H1 (cell line): ENCODE results near the gene MARS1. TPM values are rescaled to one million over a fixed set of nuclear protein-coding genes. Genes with fewer than 3 reads are reported as not detected.

Source experiments
- CTCF ChIA-PET: fragments of 300-600 bp; sonication (Branson Sonifier 250); formaldehyde crosslinking; loops from one replicate; lab custom pipeline; 2021; ENCODE audit not compliant: partially characterized antibody; lab: Charles Lee
- POLR2A ChIA-PET: fragments of 300-600 bp; sonication (Branson Sonifier 250); formaldehyde crosslinking; loops from one replicate; lab custom pipeline; 2021; ENCODE audit warnings: inconsistent platforms; ENCODE audit not compliant: partially characterized antibody; lab: Charles Lee
- DNase-seq, 2 experiments: peaks; one replicate each; pipeline versions ENCODE4 v3.0.0 to v3.0.0-alpha.2; 2010 to 2022; ENCODE audit warnings: low spot score in 2 of 2, low read depth in 1 of 2, mixed read lengths in 1 of 2
- FAIRE-seq: peaks from 2 replicates; lab custom pipeline; 2011; peaks lifted over from hg19 to GRCh38; lab: Jason Lieb, UNC
- H2AFZ ChIP-seq: 2 replicates; pipeline ENCODE4 v1.8.1; 2012; ENCODE audit warnings: low read length, inconsistent platforms
- H2AK5ac ChIP-seq: 2 replicates; pipeline ENCODE4 v1.6.1; 2013; ENCODE audit warnings: low read depth, low read length
- H2BK120ac ChIP-seq: replicated peaks from 2 replicates; pipeline ENCODE3; 2013; ENCODE audit warnings: low read depth, low read length, inconsistent platforms
- H2BK12ac ChIP-seq: 2 replicates; pipeline ENCODE4 v1.6.1; 2013; ENCODE audit warnings: low read depth, low read length
- H2BK15ac ChIP-seq: 2 replicates; pipeline ENCODE4 v1.6.1; 2013; ENCODE audit warnings: low read length
- H2BK20ac ChIP-seq: 2 replicates; pipeline ENCODE4 v1.6.1; 2013; ENCODE audit warnings: low read length
- H2BK5ac ChIP-seq: 2 replicates; pipeline ENCODE4 v1.6.1; 2013; ENCODE audit warnings: low read depth, low read length
- H3K14ac ChIP-seq: 2 replicates; pipeline ENCODE4 v1.6.1; 2013; ENCODE audit warnings: inconsistent platforms; ENCODE audit not compliant: insufficient read length
- H3K18ac ChIP-seq: 2 replicates; pipeline ENCODE4 v1.6.1; 2013; ENCODE audit warnings: low read length; ENCODE audit errors: extremely low read depth
- H3K23ac ChIP-seq: 2 replicates; pipeline ENCODE4 v1.6.1; 2013; ENCODE audit warnings: inconsistent platforms; ENCODE audit not compliant: insufficient read length
- H3K23me2 ChIP-seq: 2 replicates; pipeline ENCODE4 v1.6.1; 2013; ENCODE audit warnings: low read depth, low read length
- H3K27ac ChIP-seq: 2 replicates; pipeline ENCODE4 v1.6.1; 2011; ENCODE audit warnings: low read depth, low read length, inconsistent platforms
- H3K27me3 ChIP-seq, 4 experiments: replicated peaks in 1 of 4; 1 replicate in 1 of 4; 2 replicates in 3 of 4; pipeline versions ENCODE4 v1.6.1 to v1.8.1; 2011 to 2013; ENCODE audit warnings: low read length in 3 of 4, mild to moderate bottlenecking in 3 of 4, inconsistent platforms in 2 of 4, mixed read lengths in 2 of 4, moderate library complexity in 1 of 4; ENCODE audit not compliant: control insufficient read depth in 3 of 4, insufficient read depth in 3 of 4; ENCODE audit errors: extremely low read depth in 1 of 4
- H3K36me3 ChIP-seq, 4 experiments: 2 replicates each; pipeline versions ENCODE4 v1.6.1 to v1.8.1; 2011 to 2013; ENCODE audit warnings: mild to moderate bottlenecking in 4 of 4, low read length in 3 of 4, moderate library complexity in 2 of 4, control low read depth in 1 of 4, inconsistent platforms in 1 of 4; ENCODE audit not compliant: insufficient read depth in 4 of 4, control insufficient read depth in 2 of 4
- H3K4ac ChIP-seq: replicated peaks from 2 replicates; pipeline ENCODE3; 2013; ENCODE audit warnings: low read length, low read depth, mixed read lengths, inconsistent platforms; ENCODE audit not compliant: insufficient read length
- H3K4me1 ChIP-seq, 4 experiments: replicated peaks in 1 of 4; 1 replicate in 1 of 4; 2 replicates in 3 of 4; pipeline versions ENCODE4 v1.6.1 to v1.8.1; 2011 to 2013; ENCODE audit warnings: low read length in 3 of 4, inconsistent platforms in 2 of 4, mixed read lengths in 1 of 4; ENCODE audit not compliant: insufficient read depth in 4 of 4, control insufficient read depth in 3 of 4
- H3K4me2 ChIP-seq, 2 experiments: 2 replicates each; pipeline versions ENCODE4 v1.6.1 to v1.8.1; 2011 to 2013; ENCODE audit warnings: low read depth in 2 of 2, low read length in 2 of 2, control low read depth in 1 of 2, inconsistent platforms in 1 of 2, mild to moderate bottlenecking in 1 of 2; ENCODE audit not compliant: insufficient read depth in 1 of 2
- H3K4me3 ChIP-seq, 4 experiments: fragments of 200-600, 300-600 bp in 1 of 4; sonication (generic), shearing (Covaris generic), sonication (Bioruptor Twin) in 1 of 4; 2 replicates each; pipeline versions ENCODE4 v1.5.1 to v1.8.1; 2011 to 2016; ENCODE audit warnings: low read length in 4 of 4, low read depth in 3 of 4, control low read depth in 2 of 4, inconsistent platforms in 2 of 4, mild to moderate bottlenecking in 2 of 4, mixed read lengths in 1 of 4, moderate library complexity in 1 of 4; ENCODE audit not compliant: insufficient read depth in 2 of 4; ENCODE audit errors: extremely low read depth in 1 of 4
- H3K56ac ChIP-seq: replicated peaks from 2 replicates; pipeline ENCODE3; 2013; ENCODE audit warnings: low read depth, mild to moderate bottlenecking, mixed read lengths, low read length, inconsistent platforms; ENCODE audit not compliant: insufficient read length
- H3K79me1 ChIP-seq: 2 replicates; pipeline ENCODE4 v1.6.1; 2013; ENCODE audit warnings: low read depth, low read length, control low read depth
- H3K79me2 ChIP-seq, 2 experiments: 2 replicates each; pipeline versions ENCODE4 v1.6.1 to v1.8.1; 2012 to 2013; ENCODE audit warnings: low read length in 2 of 2, mild to moderate bottlenecking in 2 of 2, inconsistent platforms in 1 of 2; ENCODE audit not compliant: insufficient read depth in 2 of 2, control insufficient read depth in 1 of 2
- H3K9ac ChIP-seq, 4 experiments: replicated peaks in 1 of 4; 1 replicate in 1 of 4; 2 replicates in 3 of 4; pipeline versions ENCODE4 v1.6.1 to v1.8.1; 2011 to 2013; ENCODE audit warnings: low read depth in 3 of 4, low read length in 3 of 4, control low read depth in 2 of 4, mild to moderate bottlenecking in 2 of 4, moderate library complexity in 2 of 4, inconsistent platforms in 1 of 4; ENCODE audit errors: extremely low read depth in 1 of 4
- H3K9me3 ChIP-seq, 2 experiments: 2 replicates each; pipeline versions ENCODE4 v1.6.1 to v1.8.1; 2012 to 2013; ENCODE audit warnings: mild to moderate bottlenecking in 2 of 2, moderate library complexity in 2 of 2, control low read depth in 1 of 2, inconsistent platforms in 1 of 2, low read depth in 1 of 2, low read length in 1 of 2, mixed read lengths in 1 of 2; ENCODE audit not compliant: insufficient read depth in 2 of 2
- H4K20me1 ChIP-seq, 2 experiments: replicated peaks in 1 of 2; 2 replicates each; pipeline versions ENCODE3 to v1.8.1; 2011 to 2013; ENCODE audit warnings: inconsistent platforms in 2 of 2, low read length in 2 of 2, mild to moderate bottlenecking in 1 of 2; ENCODE audit not compliant: insufficient read depth in 2 of 2, control insufficient read depth in 1 of 2
- H4K5ac ChIP-seq: 2 replicates; pipeline ENCODE4 v1.6.1; 2013; ENCODE audit warnings: low read length, low read depth, mixed read lengths, inconsistent platforms; ENCODE audit not compliant: insufficient read length
- H4K8ac ChIP-seq: 2 replicates; pipeline ENCODE4 v1.8.0; 2013; ENCODE audit warnings: mild to moderate bottlenecking, moderate library complexity, low read length, inconsistent platforms; ENCODE audit not compliant: insufficient read depth; ENCODE audit errors: extremely low read depth
- H4K91ac ChIP-seq: replicated peaks from 2 replicates; pipeline ENCODE3; 2013; ENCODE audit warnings: low read length, mixed read lengths, inconsistent platforms; ENCODE audit not compliant: insufficient read length
- BRCA1 ChIP-seq: IDR thresholded peaks from 2 replicates; pipeline ENCODE4 v1.6.1; 2012; ENCODE audit warnings: low read depth, low read length, improper control_type of control experiment
- CEBPB ChIP-seq: IDR thresholded peaks from 2 replicates; pipeline ENCODE4 v1.6.1; 2012; ENCODE audit warnings: low read depth, low read length
- CHD1 ChIP-seq: IDR thresholded peaks from 2 replicates; pipeline ENCODE4 v1.6.1; 2012; ENCODE audit warnings: low read depth, low read length, improper control_type of control experiment
- MAFK ChIP-seq: IDR thresholded peaks from 2 replicates; pipeline ENCODE4 v1.6.1; 2012; ENCODE audit warnings: low read depth, mild to moderate bottlenecking, improper control_type of control experiment, low read length
- NANOG ChIP-seq: IDR thresholded peaks from 2 replicates; pipeline ENCODE4 v1.6.1; 2011; ENCODE audit warnings: low read length, low read depth, mild to moderate bottlenecking, inconsistent platforms; ENCODE audit not compliant: insufficient read depth, poor library complexity, severe bottlenecking
- NRF1 ChIP-seq: IDR thresholded peaks from 2 replicates; pipeline ENCODE4 v1.6.1; 2011; ENCODE audit warnings: mild to moderate bottlenecking, low read depth, low read length, improper control_type of control experiment
- PHF8 ChIP-seq: fragments of 200-600 bp; sonication (generic); conservative IDR thresholded peaks from 2 replicates; pipeline ENCODE4 v1.7.1; 2012; ENCODE audit warnings: low read depth, mild to moderate bottlenecking, inconsistent platforms, low read length, moderate library complexity
- POLR2A ChIP-seq, 2 experiments: IDR thresholded peaks; 1 replicate in 1 of 2; 2 replicates in 1 of 2; pipeline ENCODE4 v1.6.1; 2011; ENCODE audit warnings: low read depth in 2 of 2, low read length in 2 of 2, mild to moderate bottlenecking in 2 of 2; ENCODE audit errors: control extremely low read depth in 1 of 2
- POU5F1 ChIP-seq: IDR thresholded peaks from 2 replicates; pipeline ENCODE4 v1.6.1; 2011; ENCODE audit warnings: low read depth, mild to moderate bottlenecking, low read length, moderate library complexity
- SP1 ChIP-seq: IDR thresholded peaks from 2 replicates; pipeline ENCODE4 v1.6.1; 2011; ENCODE audit warnings: low read depth, low read length
- SRF ChIP-seq: IDR thresholded peaks from 2 replicates; pipeline ENCODE4 v1.6.1; 2011; ENCODE audit warnings: mild to moderate bottlenecking, low read depth, low read length, moderate library complexity
- TCF12 ChIP-seq: IDR thresholded peaks from 2 replicates; pipeline ENCODE4 v1.6.1; 2011; ENCODE audit warnings: low read depth, mild to moderate bottlenecking, low read length
- WGBS, 2 experiments: shearing (Covaris generic) in 1 of 2; methylation state at CpG; one replicate each; pipeline versions ENCODE4 v1.1.6 to v1.1.7; 2013 to 2015; ENCODE audit warnings: low lambda C conversion rate in 2 of 2, mixed read lengths in 2 of 2, inconsistent platforms in 1 of 2, low coverage in 1 of 2, missing lambda C conversion rate in 1 of 2; ENCODE audit not compliant: insufficient replicate concordance in 2 of 2, insufficient coverage in 1 of 2, insufficient read length in 1 of 2; ENCODE audit errors: extremely low coverage in 1 of 2, missing lambda C conversion rate in 1 of 2; 5-methylcytosine and 5-hydroxymethylcytosine counted together
- polyA plus RNA-seq, 7 experiments: library from polyadenylated mRNA; depleted of rRNA in 3 of 7; stranded (reverse) in 5 of 7; unstranded in 2 of 7; fragments of >200 nt in 5 of 7; fragments of 200-250 nt in 2 of 7; gene quantifications; 1 replicate in 5 of 7; 2 replicates in 1 of 7; 4 replicates in 1 of 7; pipeline versions ENCODE4 v1.2.1 to v1.2.3, GENCODE V29; 2011 to 2013; ENCODE audit warnings: missing spikeins in 2 of 7, mixed read lengths in 2 of 7
- total RNA-seq: library from RNA; stranded (reverse); fragmentation: NEBNext Ultra II Directional; extraction: Animal tissue kit (Norgen Biotek cat#: 25700); gene quantifications from 2 replicates; pipeline ENCODE4 v1.2.1, GENCODE V29; 2021
- TF ChIP-seq, protein P1 (sequence below): IDR thresholded peaks from 2 replicates; pipeline ENCODE4 v1.6.1; 2012; ENCODE audit warnings: inconsistent platforms

Gene MARS1
- total and polyA plus RNA-seq, 2 of the 8 experiments (the other 6 are each of a cell fraction or from before 2014, with no cell fraction given), result 194 to 407 TPM

DNA sequence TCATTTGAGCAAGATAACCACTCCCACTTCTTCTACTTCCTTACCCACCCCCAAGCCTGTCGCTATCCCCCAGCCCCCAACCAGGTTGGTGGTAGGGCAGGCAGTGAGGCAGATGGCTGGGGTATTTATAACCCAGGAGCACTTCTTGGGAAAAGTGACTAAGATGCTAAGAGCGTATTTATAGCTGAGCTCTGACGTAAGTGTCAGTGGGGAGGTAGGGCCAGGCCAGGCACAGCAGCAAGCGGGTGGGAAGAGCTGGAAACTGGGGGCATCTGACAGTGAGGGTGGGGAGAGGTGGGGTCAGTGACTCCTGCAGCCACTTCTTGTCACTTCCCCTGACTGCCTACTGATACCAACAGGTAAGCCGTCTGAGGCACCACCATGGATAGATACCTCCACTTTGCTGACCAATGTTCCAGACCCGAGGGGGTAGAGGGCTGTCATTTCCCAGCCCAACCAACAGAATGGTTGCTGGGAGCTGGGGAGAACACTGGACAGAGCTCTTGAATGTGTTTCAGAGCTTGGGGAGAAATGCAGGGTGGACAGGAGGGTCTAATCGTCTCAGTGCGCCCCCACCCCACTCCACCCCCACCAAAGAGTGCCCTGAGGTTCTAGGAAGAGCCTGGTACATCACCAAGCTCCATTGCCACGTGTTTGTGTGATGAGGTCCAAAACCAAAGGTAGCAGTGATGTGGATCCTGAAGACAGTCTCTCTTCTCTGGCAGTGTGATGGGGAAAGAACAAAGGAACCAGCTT is 35.5 kb upstream of the MARS1 start:
- Histone ChIP-seq H3K36me3 (peaks cover 0 to 4% (median 0%) of the 10 kb centered on the region in 4 experiments; a peak in 1 of 8 replicates), H4K91ac (no peak overlapping the region), H3K79me2 (peaks cover 0 to 9% of the 10 kb centered on the region in 2 experiments; a peak in 1 of 4 replicates), H3K18ac (no peak overlapping the region), H3K14ac (no peak overlapping the region), H3K4me1 (peaks cover 0 to 28% (median 19%) of the 10 kb centered on the region in 4 experiments; a peak in 6 of 7 replicates), H3K9me3 (no peaks in the 10 kb centered on the region), H3K9ac (no peak overlapping the region), H3K27me3 (no peaks in the 10 kb centered on the region), H4K8ac (no peak overlapping the region; the same call in 1 of the 2 replicates), H2BK15ac (no peak overlapping the region), H4K5ac (no peak overlapping the region), H3K4ac (no peak overlapping the region), H3K4me3 (no peak overlapping the region), H3K23ac (no peak overlapping the region), H3K23me2 (peaks cover 9% of the 10 kb centered on the region), H2BK5ac (no peak overlapping the region), H2BK20ac (no peak overlapping the region), H2BK120ac (no peak overlapping the region), H3K4me2 (no peak overlapping the region), H3K79me1 (no peaks in the 10 kb centered on the region), H2BK12ac (peak overlapping the region; percentile 64; the same call in 1 of the 2 replicates), H2AK5ac (no peak overlapping the region), H3K56ac (no peak overlapping the region), H4K20me1 (no peaks in the 10 kb centered on the region), H3K27ac (no peak overlapping the region), H2AFZ (no peak overlapping the region)
- ChIA-PET POLR2A (interaction anchor here (0.5 to 11.2 kb wide), 19 partner anchors 8 to 228 kb away, joined by 3 to 168 read pairs (median 4); partner anchors contain the start of genes INHBC, R3HDM2, SHMT2 and STAC3), CTCF (interaction anchor here (0.8 to 18.5 kb wide), 58 partner anchors 8 to 415 kb away, joined by 3 to 478 read pairs (median 7); partner anchors contain the start of genes ARHGAP9, INHBC, MARS1 and SHMT2)
- DNase-seq (no peak), FAIRE-seq (no peak)
- WGBS, 2 experiments, result 51% methylated on average over 9 of the region's 9 CpGs; no CpG with 5 or more reads in 1 of the 2 experiments
- TF ChIP-seq PHF8 (no peak), SP1 (no peak), SRF (no peak), BRCA1 (no peak), CEBPB (no peak), CHD1 (no peak), NRF1 (no peak), MAFK (no peak), NANOG (no peak), POU5F1 (no peak), POLR2A (IDR thresholded peaks at IDR 0.05; ENCODE audit: control extremely low read depth in 1 of 2, low read depth in 2 of 2, low read length in 2 of 2) (no peak), TCF12 (no peak)
- TF ChIP-seq, protein P1, sequence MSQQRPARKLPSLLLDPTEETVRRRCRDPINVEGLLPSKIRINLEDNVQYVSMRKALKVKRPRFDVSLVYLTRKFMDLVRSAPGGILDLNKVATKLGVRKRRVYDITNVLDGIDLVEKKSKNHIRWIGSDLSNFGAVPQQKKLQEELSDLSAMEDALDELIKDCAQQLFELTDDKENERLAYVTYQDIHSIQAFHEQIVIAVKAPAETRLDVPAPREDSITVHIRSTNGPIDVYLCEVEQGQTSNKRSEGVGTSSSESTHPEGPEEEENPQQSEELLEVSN, result no peak
